ENCODE measurements around the gene CYP17A1. TPM values are rescaled to one million over a fixed set of nuclear protein-coding genes. Genes with fewer than 3 reads are reported as not detected.

The CYP17A1 gene
- total and polyA plus RNA-seq, 2 donors = 0.14 to 0.32 TPM

DNA sequence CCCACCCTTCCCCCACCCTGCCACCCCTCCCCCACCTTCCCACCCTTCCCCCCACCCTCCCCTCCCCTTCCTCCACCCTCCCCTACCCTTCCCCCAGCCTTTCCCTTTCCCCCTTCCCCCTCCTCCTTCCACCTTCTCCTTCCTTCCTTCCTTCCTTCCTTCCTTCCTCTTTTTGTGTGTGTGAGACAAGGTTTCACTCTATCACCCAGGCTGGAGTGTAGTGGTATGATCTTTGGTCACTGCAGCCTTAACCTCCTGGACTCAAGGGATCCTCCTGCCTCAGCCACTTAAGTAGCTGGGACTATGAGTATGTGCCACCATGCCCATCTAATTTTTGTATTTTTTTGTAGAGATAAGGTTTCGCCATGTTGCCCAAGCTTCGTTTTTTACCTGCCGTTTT, 35.2 kb downstream of the CYP17A1 start:
- H3K27ac ChIP-seq (ENCODE audit: low read depth in 1 of 2, low read length in 1 of 2) = peak overlapping the region; percentile 22 to 79
- 94% methylated on average over 3 of the region's 3 CpGs for WGBS
- no peaks in the 10 kb centered on the region for H3K27me3 ChIP-seq (ENCODE audit: control insufficient read depth in 2 of 2, insufficient read depth in 1 of 2, low read length in 1 of 2)
- no peak overlapping the region for H3K4me3 ChIP-seq (ENCODE audit: low read length in 2 of 2)
- no peaks in the 10 kb centered on the region for H3K9me3 ChIP-seq (ENCODE audit: control insufficient read depth in 2 of 2, insufficient read depth in 1 of 2, low read length in 1 of 2)
- H3K4me1 ChIP-seq (ENCODE audit: control insufficient read depth in 2 of 2, insufficient read depth in 2 of 2, low read length in 2 of 2) = peaks cover 23 to 61% of the 10 kb centered on the region in 2 donors
- peaks cover 30 to 51% of the 10 kb centered on the region in 2 donors for H3K36me3 ChIP-seq (ENCODE audit: control insufficient read depth in 2 of 2, insufficient read depth in 2 of 2, low read length in 1 of 2)
- no peak for DNase-seq (ENCODE audit: low read depth in 6 of 9, low spot score in 9 of 9)

DNA sequence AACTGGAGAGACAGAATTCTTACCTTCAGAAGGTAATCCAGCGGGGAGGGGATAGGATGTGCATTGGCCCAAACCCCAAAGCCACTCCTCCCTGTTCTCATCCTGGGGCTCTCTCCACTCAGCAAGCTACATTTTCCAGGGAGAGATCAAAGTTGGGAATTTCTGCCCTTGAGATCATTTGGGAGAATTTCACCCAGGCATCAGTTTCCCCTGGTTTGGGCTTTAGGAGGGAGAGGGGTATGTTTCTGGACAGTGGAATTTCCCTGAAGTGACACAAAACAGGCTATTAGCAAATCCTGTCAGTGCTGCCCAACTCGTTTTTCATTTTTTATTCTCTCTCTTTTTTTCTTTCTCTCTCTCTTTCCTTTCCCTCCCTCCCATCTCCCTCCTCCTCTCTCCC, 35.7 kb downstream of the CYP17A1 start:
- H3K27me3 ChIP-seq (ENCODE audit: control insufficient read depth in 2 of 2, insufficient read depth in 1 of 2, low read length in 1 of 2) = no peaks in the 10 kb centered on the region
- no peaks in the 10 kb centered on the region for H3K9me3 ChIP-seq (ENCODE audit: control insufficient read depth in 2 of 2, insufficient read depth in 1 of 2, low read length in 1 of 2)
- peak overlapping the region in 1 of 2 donors; percentile 89 for H3K27ac ChIP-seq (ENCODE audit: low read depth in 1 of 2, low read length in 1 of 2)
- H3K4me1 ChIP-seq (ENCODE audit: control insufficient read depth in 2 of 2, insufficient read depth in 2 of 2, low read length in 2 of 2) = peaks cover 27 to 62% of the 10 kb centered on the region in 2 donors
- H3K36me3 ChIP-seq (ENCODE audit: control insufficient read depth in 2 of 2, insufficient read depth in 2 of 2, low read length in 1 of 2) = peaks cover 30 to 51% of the 10 kb centered on the region in 2 donors
- WGBS = 80% methylated on average over 2 of the region's 2 CpGs
- DNase-seq (ENCODE audit: low read depth in 6 of 9, low spot score in 9 of 9) = no peak
- H3K4me3 ChIP-seq (ENCODE audit: low read length in 2 of 2) = no peak overlapping the region

DNA sequence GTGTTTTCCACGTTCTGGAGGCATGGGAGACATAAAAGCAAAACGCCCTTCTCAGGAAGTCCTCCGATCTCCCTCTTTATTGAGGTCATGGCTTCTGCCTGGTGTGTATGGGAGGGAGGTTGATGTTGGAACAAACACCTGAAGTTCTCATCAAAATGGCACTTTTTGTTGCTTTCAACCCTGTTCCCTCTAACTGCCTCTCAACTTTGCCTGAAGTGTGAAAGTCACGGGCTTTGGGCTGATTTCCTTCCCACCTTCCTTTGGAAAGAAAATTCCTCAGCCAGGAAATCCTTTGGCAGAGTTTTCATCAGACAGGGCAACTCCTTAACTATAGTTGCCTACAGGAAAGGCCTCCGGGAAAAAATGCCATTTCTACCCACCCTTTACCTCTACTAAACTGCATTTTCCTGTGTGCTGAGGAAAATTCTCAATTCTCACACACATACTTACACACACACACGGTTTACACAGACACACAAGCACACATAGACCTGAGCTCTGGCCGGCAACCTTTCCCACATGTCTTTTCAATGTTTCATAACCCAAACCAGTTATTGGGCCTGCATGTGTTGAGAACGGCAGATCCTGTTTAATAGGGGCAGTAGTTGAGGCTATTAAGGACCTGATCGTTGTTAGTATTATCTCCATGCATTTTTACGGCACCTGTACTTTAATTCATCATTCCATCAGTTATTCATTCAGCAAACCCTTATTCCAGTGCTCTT, 36.4 kb downstream of the CYP17A1 start:
- Histone ChIP-seq H3K36me3 (ENCODE audit: control insufficient read depth in 2 of 2, insufficient read depth in 2 of 2, low read length in 1 of 2) (peaks cover 30 to 51% of the 10 kb centered on the region in 2 donors), H3K9me3 (ENCODE audit: control insufficient read depth in 2 of 2, insufficient read depth in 1 of 2, low read length in 1 of 2) (no peaks in the 10 kb centered on the region), H3K27me3 (ENCODE audit: control insufficient read depth in 2 of 2, insufficient read depth in 1 of 2, low read length in 1 of 2) (no peaks in the 10 kb centered on the region), H3K4me1 (ENCODE audit: control insufficient read depth in 2 of 2, insufficient read depth in 2 of 2, low read length in 2 of 2) (peaks cover 30 to 62% of the 10 kb centered on the region in 2 donors), H3K4me3 (ENCODE audit: low read length in 2 of 2) (no peak overlapping the region), H3K27ac (ENCODE audit: low read depth in 1 of 2, low read length in 1 of 2) (peak overlapping the region; percentile 48 to 89)
- DNase-seq (ENCODE audit: low read depth in 6 of 9, low spot score in 9 of 9) = no peak
- WGBS = 90% methylated on average over 10 of the region's 10 CpGs

DNA sequence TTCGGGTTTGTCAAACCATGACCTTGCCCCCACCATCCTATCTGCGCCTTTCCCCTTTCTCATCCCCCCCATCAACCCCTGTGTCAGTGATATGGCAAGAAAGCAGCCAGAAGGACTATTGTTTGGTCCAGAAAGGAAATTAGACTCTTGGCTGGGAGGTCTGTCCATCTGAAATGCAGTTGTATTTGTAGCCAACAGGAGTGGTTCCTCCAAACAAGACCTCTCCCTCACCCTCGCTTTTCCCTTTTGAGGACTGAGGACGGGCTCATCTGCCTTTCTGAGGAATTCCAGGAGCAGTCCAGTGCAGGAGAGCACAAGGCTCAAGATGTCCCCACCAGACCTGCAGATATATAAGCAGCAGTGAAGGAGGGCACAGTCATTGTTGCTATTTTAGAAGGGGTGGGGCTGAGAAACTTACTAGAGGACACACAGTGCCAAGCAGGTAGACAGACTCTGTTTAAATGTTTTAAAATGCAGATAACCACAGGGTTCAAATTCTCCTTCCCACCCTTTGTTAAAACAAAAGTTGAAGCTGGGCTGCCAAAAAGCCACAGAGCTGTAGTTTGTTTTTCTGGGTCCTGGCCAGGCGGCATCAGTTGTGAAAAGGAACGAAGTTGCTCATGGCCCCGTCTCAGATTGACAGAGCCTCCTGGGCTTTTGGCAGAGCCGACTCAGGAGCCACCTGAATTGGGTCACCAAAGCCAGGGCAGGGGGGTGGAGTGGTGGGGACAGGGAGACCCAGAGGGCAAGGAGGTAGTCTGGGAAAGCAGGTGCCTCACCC, 37.3 kb downstream of the CYP17A1 start:
- H3K4me1 ChIP-seq (ENCODE audit: control insufficient read depth in 2 of 2, insufficient read depth in 2 of 2, low read length in 2 of 2) = peaks cover 32 to 60% of the 10 kb centered on the region in 2 donors

DNA sequence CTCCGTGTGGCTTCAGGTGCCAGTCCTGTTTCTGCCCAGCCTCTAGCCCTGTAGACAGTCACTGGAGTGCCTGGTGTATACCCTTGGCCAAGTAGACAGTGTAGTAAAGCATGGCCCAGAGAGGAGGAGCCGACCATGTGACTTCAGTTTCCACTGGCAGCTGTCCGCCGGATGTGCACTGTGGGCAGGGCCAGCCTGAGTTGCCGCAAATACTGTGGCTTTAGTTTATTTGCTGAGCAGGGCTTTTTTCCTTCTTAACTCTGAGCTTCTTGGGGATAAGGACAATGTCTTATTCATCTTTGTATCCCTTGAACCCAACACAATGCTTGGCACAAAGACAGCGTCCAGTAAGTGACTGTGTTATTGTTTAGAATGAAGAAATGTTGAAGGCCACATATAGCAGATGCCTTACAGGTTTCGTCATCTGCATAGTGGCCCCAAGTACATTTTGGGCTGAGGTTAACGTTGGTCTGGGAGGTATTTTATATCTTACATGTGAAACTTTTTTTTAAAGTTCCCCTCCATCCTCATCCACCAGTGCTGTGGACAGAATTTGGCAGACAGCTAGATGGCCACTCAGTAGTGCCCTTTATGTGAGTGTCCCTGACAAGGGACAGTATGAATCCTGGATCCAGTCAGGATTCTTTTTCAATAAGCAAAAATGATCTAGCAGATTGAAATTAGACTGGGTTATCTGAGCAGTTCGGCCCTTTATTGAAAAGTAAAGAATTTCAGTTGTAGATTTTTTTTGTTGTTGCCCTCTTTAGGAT, 40.6 kb downstream of the CYP17A1 start:
- Histone ChIP-seq H3K4me1 (ENCODE audit: control insufficient read depth in 2 of 2, insufficient read depth in 2 of 2, low read length in 2 of 2) (peaks cover 36 to 47% of the 10 kb centered on the region in 2 donors), H3K27ac (ENCODE audit: low read depth in 1 of 2, low read length in 1 of 2) (peak overlapping the region; percentile 58 to 60), H3K9me3 (ENCODE audit: control insufficient read depth in 2 of 2, insufficient read depth in 1 of 2, low read length in 1 of 2) (no peaks in the 10 kb centered on the region), H3K36me3 (ENCODE audit: control insufficient read depth in 2 of 2, insufficient read depth in 2 of 2, low read length in 1 of 2) (peaks cover 22 to 48% of the 10 kb centered on the region in 2 donors), H3K4me3 (ENCODE audit: low read length in 2 of 2) (peak overlapping the region in 1 of 2 donors; percentile 6), H3K27me3 (ENCODE audit: control insufficient read depth in 2 of 2, insufficient read depth in 1 of 2, low read length in 1 of 2) (no peaks in the 10 kb centered on the region)
- WGBS = 38% methylated on average over 9 of the region's 9 CpGs
- peak in 3 of 9 donors; percentile 46 to 77 (median 66) for DNase-seq (ENCODE audit: low read depth in 6 of 9, low spot score in 9 of 9)

More for the DNA sequence above, 37.3 kb downstream of the CYP17A1 start:
- H3K36me3 ChIP-seq (ENCODE audit: control insufficient read depth in 2 of 2, insufficient read depth in 2 of 2, low read length in 1 of 2) = peaks cover 30 to 58% of the 10 kb centered on the region in 2 donors
- WGBS = 88% methylated on average over 8 of the region's 8 CpGs
- DNase-seq (ENCODE audit: low read depth in 6 of 9, low spot score in 9 of 9) = no peak
- H3K9me3 ChIP-seq (ENCODE audit: control insufficient read depth in 2 of 2, insufficient read depth in 1 of 2, low read length in 1 of 2) = no peaks in the 10 kb centered on the region
- H3K4me3 ChIP-seq (ENCODE audit: low read length in 2 of 2) = no peak overlapping the region
- peak overlapping the region; percentile 48 to 89 for H3K27ac ChIP-seq (ENCODE audit: low read depth in 1 of 2, low read length in 1 of 2)
- H3K27me3 ChIP-seq (ENCODE audit: control insufficient read depth in 2 of 2, insufficient read depth in 1 of 2, low read length in 1 of 2) = no peaks in the 10 kb centered on the region

DNA sequence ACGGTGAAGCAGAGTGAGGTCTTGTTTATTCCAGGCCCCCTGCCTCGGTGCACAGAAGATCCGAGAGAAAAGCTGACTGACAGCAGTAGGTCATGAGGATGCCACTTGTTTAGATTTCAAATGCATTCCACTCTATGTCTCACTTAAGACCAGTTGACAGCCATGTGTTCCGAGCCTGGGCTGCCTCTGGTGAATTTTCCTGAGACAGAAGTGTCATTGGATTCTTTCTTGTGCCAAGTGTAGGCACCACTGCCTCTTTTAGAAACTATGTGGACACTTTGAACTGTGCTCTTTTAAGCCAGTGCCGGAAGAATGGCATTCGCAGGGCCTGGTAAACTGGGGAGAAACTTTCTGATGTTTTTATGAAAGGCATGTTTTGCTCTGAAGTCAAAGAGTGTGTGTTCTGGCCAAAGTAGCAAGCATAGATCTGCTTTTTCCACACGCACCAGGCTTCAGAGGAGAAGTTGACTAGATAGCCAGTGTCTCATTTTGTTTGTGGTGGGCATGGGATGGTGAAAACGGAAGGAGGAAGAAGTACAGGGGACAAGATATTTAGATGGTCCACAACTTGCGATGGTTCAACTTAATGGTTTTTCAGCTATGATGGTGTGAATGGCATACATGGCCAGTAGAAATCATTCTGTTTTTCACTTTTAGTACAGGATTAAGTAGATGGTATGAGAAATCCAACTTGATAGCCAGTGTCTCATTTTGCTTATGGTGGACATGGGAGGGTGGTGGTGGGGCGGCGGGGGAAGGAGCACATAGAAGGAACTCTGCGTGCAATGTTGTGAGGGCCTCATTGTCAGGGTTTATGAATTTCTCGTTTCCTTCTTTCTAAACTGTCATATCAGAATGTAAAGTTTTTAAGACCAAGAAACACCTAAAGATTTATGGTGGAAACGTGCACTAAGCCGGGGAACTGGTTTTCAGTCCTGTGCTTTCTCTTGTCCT, 41.5 kb downstream of the CYP17A1 start:
- Histone ChIP-seq H3K9me3 (ENCODE audit: control insufficient read depth in 2 of 2, insufficient read depth in 1 of 2, low read length in 1 of 2) (no peaks in the 10 kb centered on the region), H3K27ac (ENCODE audit: low read depth in 1 of 2, low read length in 1 of 2) (peak overlapping the region; percentile 58 to 60), H3K36me3 (ENCODE audit: control insufficient read depth in 2 of 2, insufficient read depth in 2 of 2, low read length in 1 of 2) (peaks cover 22 to 41% of the 10 kb centered on the region in 2 donors), H3K27me3 (ENCODE audit: control insufficient read depth in 2 of 2, insufficient read depth in 1 of 2, low read length in 1 of 2) (no peaks in the 10 kb centered on the region), H3K4me3 (ENCODE audit: low read length in 2 of 2) (no peak overlapping the region), H3K4me1 (ENCODE audit: control insufficient read depth in 2 of 2, insufficient read depth in 2 of 2, low read length in 2 of 2) (peaks cover 36 to 41% of the 10 kb centered on the region in 2 donors)
- DNase-seq (ENCODE audit: low read depth in 6 of 9, low spot score in 9 of 9) = no peak
- WGBS = 69% methylated on average over 15 of the region's 15 CpGs

DNA sequence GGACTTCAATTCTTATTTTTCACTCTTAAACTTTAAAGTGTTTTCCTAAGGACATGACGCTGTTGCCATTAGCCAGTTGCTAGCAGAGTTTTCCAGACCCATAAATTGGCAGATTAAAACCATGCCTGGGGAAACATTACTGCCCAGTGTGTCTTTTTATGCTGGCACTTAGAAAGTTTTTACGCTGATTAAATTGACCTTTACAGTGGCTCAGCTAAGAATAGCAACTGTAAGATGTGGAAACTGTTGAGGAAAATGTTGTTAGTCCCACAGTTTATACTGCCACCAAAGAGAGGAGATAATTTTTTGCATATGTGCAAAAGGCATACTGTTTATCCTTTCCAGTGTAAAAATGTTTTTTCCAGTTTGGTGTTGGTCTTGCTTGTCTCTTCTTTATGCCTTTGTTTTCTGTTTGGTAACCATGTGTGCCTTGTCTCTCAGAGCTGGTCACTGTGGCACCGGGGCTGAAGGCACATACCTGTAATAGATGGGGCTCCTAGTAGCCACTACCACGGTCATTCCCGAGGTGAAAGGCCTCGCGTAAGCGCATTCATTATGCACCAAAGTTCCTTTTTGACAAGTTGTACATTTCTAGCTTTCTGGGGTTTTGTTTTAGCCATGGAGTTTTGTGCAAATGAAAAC, 45.3 kb downstream of the CYP17A1 start:
- peaks cover 0 to 4% of the 10 kb centered on the region in 2 donors for H3K9me3 ChIP-seq (ENCODE audit: control insufficient read depth in 2 of 2, insufficient read depth in 1 of 2, low read length in 1 of 2)
- 96% methylated on average over 8 of the region's 8 CpGs for WGBS
- DNase-seq (ENCODE audit: low read depth in 6 of 9, low spot score in 9 of 9) = no peak
- no peak overlapping the region for H3K4me3 ChIP-seq (ENCODE audit: low read length in 2 of 2)
- no peaks in the 10 kb centered on the region for H3K27me3 ChIP-seq (ENCODE audit: control insufficient read depth in 2 of 2, insufficient read depth in 1 of 2, low read length in 1 of 2)
- H3K4me1 ChIP-seq (ENCODE audit: control insufficient read depth in 2 of 2, insufficient read depth in 2 of 2, low read length in 2 of 2) = peaks cover 27 to 30% of the 10 kb centered on the region in 2 donors
- peak overlapping the region in 1 of 2 donors; percentile 39 for H3K27ac ChIP-seq (ENCODE audit: low read depth in 1 of 2, low read length in 1 of 2)
- peaks cover 7 to 14% of the 10 kb centered on the region in 2 donors for H3K36me3 ChIP-seq (ENCODE audit: control insufficient read depth in 2 of 2, insufficient read depth in 2 of 2, low read length in 1 of 2)

DNA sequence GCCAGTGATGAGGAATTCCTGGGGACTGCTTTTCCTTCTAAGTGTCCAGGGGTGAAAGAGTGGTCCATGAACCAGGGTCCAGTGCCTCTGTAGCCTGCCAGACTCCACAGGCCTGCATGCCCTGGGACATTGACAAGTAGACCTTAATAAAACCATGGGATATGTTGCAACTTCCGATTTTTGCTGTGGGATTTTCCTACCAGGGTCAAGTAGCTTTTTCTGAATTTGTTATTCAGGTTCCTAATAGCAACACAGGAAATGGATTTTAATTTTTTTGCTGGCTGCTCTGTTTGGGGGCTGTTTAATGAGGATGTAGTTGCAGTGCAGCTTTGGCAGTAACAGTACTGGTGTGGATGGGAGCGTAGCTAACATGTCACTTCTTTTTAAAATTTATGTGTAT, 51.4 kb downstream of the CYP17A1 start:
- H3K4me3 ChIP-seq (ENCODE audit: low read length in 2 of 2) = no peak overlapping the region
- no peak for DNase-seq (ENCODE audit: low read depth in 6 of 9, low spot score in 9 of 9)
- H3K4me1 ChIP-seq (ENCODE audit: control insufficient read depth in 2 of 2, insufficient read depth in 2 of 2, low read length in 2 of 2) = peaks cover 0 to 46% of the 10 kb centered on the region in 2 donors
- H3K27ac ChIP-seq (ENCODE audit: low read depth in 1 of 2, low read length in 1 of 2) = peak overlapping the region in 1 of 2 donors; percentile 6
- no peaks in the 10 kb centered on the region for H3K27me3 ChIP-seq (ENCODE audit: control insufficient read depth in 2 of 2, insufficient read depth in 1 of 2, low read length in 1 of 2)
- peaks cover 15 to 21% of the 10 kb centered on the region in 2 donors for H3K36me3 ChIP-seq (ENCODE audit: control insufficient read depth in 2 of 2, insufficient read depth in 2 of 2, low read length in 1 of 2)
- peaks cover 0 to 4% of the 10 kb centered on the region in 2 donors for H3K9me3 ChIP-seq (ENCODE audit: control insufficient read depth in 2 of 2, insufficient read depth in 1 of 2, low read length in 1 of 2)
- WGBS = 77% methylated on average over 2 of the region's 2 CpGs

All from thymus (tissue), 11 donors.